GF-D8 (cell line): Measurements from ENCODE around the gene TUBB2A.
"Not testable (repeated sequence)": the region's sequence is repeated elsewhere in the genome, so short reads cannot be mapped to it uniquely, and the experiment has no call there.

Source experiments
- DNase-seq: peaks from one replicate; lab custom pipeline; 2025; lab: John Stamatoyannopoulos, UW

The TUBB2A gene

GRCh38 chr6:3157131-3157933 lies at the start of gene TUBB2A:
Gene TUBB2A, minus strand, starts transcription at chr6:3157544. Its CDS starts 81 bp downstream, at chr6:3157463.
- no peak for DNase-seq

- no peak for DNase-seq
Observed at GRCh38 chr6:3206339-3207015, 49.1 kb upstream of the TUBB2A start.

GRCh38 chr6:3205913-3206312 lies 48.6 kb upstream of the TUBB2A start:
- no peak for DNase-seq

- DNase-seq: no peak
Observed at GRCh38 chr6:3204921-3205320, 47.6 kb upstream of the TUBB2A start.

- no peak for DNase-seq
Observed at GRCh38 chr6:3202999-3203696, 45.8 kb upstream of the TUBB2A start.

GRCh38 chr6:3201388-3201787 lies 44.0 kb upstream of the TUBB2A start:
- DNase-seq: no peak

- no peak for DNase-seq
Observed at GRCh38 chr6:3200682-3201081, 43.3 kb upstream of the TUBB2A start.

GRCh38 chr6:3199382-3199781 lies 42.0 kb upstream of the TUBB2A start:
- DNase-seq: no peak

GRCh38 chr6:3197734-3198133 lies 40.4 kb upstream of the TUBB2A start:
- not testable (repeated sequence) for DNase-seq

GRCh38 chr6:3196770-3197169 lies 39.4 kb upstream of the TUBB2A start:
- DNase-seq: no peak

- DNase-seq: no peak
Observed at GRCh38 chr6:3195695-3196497, 38.6 kb upstream of the TUBB2A start.

GRCh38 chr6:3195420-3195694 lies 38.0 kb upstream of the TUBB2A start:
- DNase-seq: no peak

GRCh38 chr6:3194535-3195419 lies 37.4 kb upstream of the TUBB2A start:
- DNase-seq: no peak

- DNase-seq: no peak
Observed at GRCh38 chr6:3193102-3193849, 35.9 kb upstream of the TUBB2A start.

GRCh38 chr6:3190779-3191178 lies 33.4 kb upstream of the TUBB2A start:
- DNase-seq: no peak

- no peak for DNase-seq
Observed at GRCh38 chr6:3190056-3190455, 32.7 kb upstream of the TUBB2A start.

GRCh38 chr6:3189192-3189591 lies 31.8 kb upstream of the TUBB2A start:
- not testable (repeated sequence) for DNase-seq

- DNase-seq: no peak
Observed at GRCh38 chr6:3188262-3188661, 30.9 kb upstream of the TUBB2A start.

- DNase-seq: no peak
Observed at GRCh38 chr6:3186974-3187382, 29.6 kb upstream of the TUBB2A start.

GRCh38 chr6:3183066-3183465 lies 25.7 kb upstream of the TUBB2A start:
- no peak for DNase-seq

GRCh38 chr6:3181105-3181504 lies 23.8 kb upstream of the TUBB2A start:
- DNase-seq: no peak
